Esophagus squamous epithelium (tissue), 4 donors: ENCODE data around the gene ESPNL.

ENCODE experiments used
- POLR2A ChIP-seq, 4 donors: fragments of 450-650 bp; IDR thresholded peaks; one replicate each; pipeline ENCODE4 v1.6.1; 2017; ENCODE audit warnings: antibody characterized with exemption in 4 of 4, mild to moderate bottlenecking in 4 of 4, moderate library complexity in 3 of 4
- TF ChIP-seq, protein P1 (sequence below), 6 experiments: fragments of 450-650 bp in 4 of 6; fragments of 200-600 bp in 2 of 6; sonication (generic) in 2 of 6; IDR thresholded peaks; one replicate each; pipeline ENCODE4 v1.5.1; 2016 to 2019; ENCODE audit warnings: antibody characterized with exemption in 6 of 6, mild to moderate bottlenecking in 4 of 6, moderate library complexity in 4 of 6

DNA sequence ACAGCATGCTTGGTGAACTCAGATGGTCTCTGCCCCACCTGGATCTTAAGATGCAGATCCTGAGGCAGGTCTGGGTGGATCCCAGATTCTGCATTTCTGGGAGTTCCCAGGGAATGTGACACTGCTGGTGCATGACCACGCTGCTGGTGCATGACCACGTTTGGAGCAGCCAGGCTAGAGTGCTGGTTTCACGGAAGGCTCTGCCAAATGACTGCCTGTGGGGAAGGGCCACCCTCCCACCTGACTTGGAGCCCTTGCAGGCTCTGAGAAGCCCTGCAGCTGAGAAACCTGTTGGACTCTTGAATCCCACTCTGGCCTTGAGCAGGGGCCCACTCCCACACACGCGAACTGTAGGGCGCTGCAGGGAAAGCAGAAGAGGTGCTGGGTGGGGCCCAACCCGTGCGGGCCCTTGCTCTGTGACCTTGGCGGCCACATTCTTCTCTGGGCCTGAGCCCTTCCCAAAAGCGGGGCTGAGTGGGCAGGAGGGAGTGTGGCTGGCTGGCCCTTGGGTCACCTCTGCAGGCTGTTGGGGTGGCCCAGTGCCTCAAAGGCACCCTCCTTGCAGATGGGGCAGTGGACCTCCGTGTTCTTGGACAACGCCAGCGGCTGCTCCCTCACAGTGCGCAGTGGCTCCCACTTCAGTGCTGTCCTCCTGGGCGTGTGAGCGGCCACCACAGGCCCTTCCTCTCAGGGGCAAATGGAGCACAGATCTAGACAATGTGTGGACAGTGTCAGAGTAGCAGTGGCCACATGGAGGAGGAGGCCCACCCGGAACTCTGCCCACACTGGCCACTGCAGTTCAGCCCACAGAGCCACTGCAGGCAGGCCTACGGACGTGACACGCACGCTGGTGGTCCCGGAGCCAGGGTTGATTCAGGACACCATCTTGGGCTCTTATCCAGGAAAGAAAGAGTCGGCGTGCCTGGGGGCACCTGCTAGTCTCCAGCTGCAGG is 66.5 kb downstream of the ESPNL start:
- TF ChIP-seq, protein P1, sequence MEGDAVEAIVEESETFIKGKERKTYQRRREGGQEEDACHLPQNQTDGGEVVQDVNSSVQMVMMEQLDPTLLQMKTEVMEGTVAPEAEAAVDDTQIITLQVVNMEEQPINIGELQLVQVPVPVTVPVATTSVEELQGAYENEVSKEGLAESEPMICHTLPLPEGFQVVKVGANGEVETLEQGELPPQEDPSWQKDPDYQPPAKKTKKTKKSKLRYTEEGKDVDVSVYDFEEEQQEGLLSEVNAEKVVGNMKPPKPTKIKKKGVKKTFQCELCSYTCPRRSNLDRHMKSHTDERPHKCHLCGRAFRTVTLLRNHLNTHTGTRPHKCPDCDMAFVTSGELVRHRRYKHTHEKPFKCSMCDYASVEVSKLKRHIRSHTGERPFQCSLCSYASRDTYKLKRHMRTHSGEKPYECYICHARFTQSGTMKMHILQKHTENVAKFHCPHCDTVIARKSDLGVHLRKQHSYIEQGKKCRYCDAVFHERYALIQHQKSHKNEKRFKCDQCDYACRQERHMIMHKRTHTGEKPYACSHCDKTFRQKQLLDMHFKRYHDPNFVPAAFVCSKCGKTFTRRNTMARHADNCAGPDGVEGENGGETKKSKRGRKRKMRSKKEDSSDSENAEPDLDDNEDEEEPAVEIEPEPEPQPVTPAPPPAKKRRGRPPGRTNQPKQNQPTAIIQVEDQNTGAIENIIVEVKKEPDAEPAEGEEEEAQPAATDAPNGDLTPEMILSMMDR (IDR thresholded peaks at IDR 0.05), result no peak
- TF ChIP-seq POLR2A (IDR thresholded peaks at IDR 0.05), result no peak
